DND-41 (cell line): Measurements from ENCODE around the gene ARIH2.

Source experiments
- ATAC-seq: fragments of 200-7000 bp; cut with Tn5 transposase; 3 replicates; pipeline ENCODE4 v1.9.1; 2021; ENCODE audit warnings: low read depth; ENCODE audit not compliant: insufficient read depth
- DNase-seq: peaks from one replicate; pipeline ENCODE4 v3.0.0-alpha.2; 2020
- H2AFZ ChIP-seq: 2 replicates; pipeline ENCODE4 v1.6.0; 2012; ENCODE audit warnings: low read depth, low read length
- H3K27ac ChIP-seq: 2 replicates; pipeline ENCODE4 v1.5.1; 2012; ENCODE audit warnings: low read length, inconsistent platforms
- H3K27me3 ChIP-seq: fragments of 200-600 bp; sonication (generic); 2 replicates; pipeline ENCODE4 v1.6.0; 2012; ENCODE audit warnings: low read length, mild to moderate bottlenecking, inconsistent platforms; ENCODE audit not compliant: insufficient read depth, poor library complexity
- H3K36me3 ChIP-seq: 2 replicates; pipeline ENCODE4 v1.5.1; 2012; ENCODE audit warnings: low read length, inconsistent platforms; ENCODE audit not compliant: insufficient read depth
- H3K4me1 ChIP-seq: 2 replicates; pipeline ENCODE4 v1.5.1; 2012; ENCODE audit warnings: mild to moderate bottlenecking, low read length; ENCODE audit not compliant: insufficient read depth
- H3K4me2 ChIP-seq: 2 replicates; pipeline ENCODE4 v1.6.0; 2012; ENCODE audit warnings: mild to moderate bottlenecking, moderate library complexity, low read length, inconsistent platforms; ENCODE audit not compliant: insufficient read depth
- H3K4me3 ChIP-seq, 2 experiments: fragments of 200-600 bp in 1 of 2; shearing (Covaris generic) in 1 of 2; 2 replicates each; pipeline ENCODE4 v1.5.1; 2012 to 2016; ENCODE audit warnings: inconsistent platforms in 2 of 2, low read length in 2 of 2, mild to moderate bottlenecking in 2 of 2, low read depth in 1 of 2, moderate library complexity in 1 of 2
- H3K79me2 ChIP-seq: 2 replicates; pipeline ENCODE4 v1.6.0; 2012; ENCODE audit warnings: low read length, inconsistent platforms; ENCODE audit not compliant: insufficient read depth
- H3K9ac ChIP-seq: 2 replicates; pipeline ENCODE4 v1.6.0; 2012; ENCODE audit warnings: low read depth, mild to moderate bottlenecking, inconsistent platforms, low read length, moderate library complexity
- H3K9me3 ChIP-seq: 2 replicates; pipeline ENCODE4 v1.5.1; 2012; ENCODE audit warnings: low read length, moderate library complexity, mild to moderate bottlenecking, inconsistent platforms; ENCODE audit not compliant: insufficient read depth, severe bottlenecking
- H4K20me1 ChIP-seq: 2 replicates; pipeline ENCODE4 v1.6.0; 2012; ENCODE audit warnings: low read length; ENCODE audit not compliant: insufficient read depth
- CTCF ChIP-seq: IDR thresholded peaks from 2 replicates; pipeline ENCODE4 v1.5.1; 2012; ENCODE audit warnings: borderline replicate concordance, low read length, moderate library complexity, mild to moderate bottlenecking; ENCODE audit not compliant: poor library complexity, severe bottlenecking; ENCODE audit errors: extremely low read depth
- EZH2 ChIP-seq: IDR thresholded peaks from 3 replicates; pipeline ENCODE4 v1.6.1; 2012; ENCODE audit warnings: borderline replicate concordance, low read depth, mild to moderate bottlenecking, moderate library complexity, low read length, inconsistent platforms; ENCODE audit not compliant: severe bottlenecking

The ARIH2 gene

GRCh38 chr3:48979451-48979850 lies 60.8 kb downstream of the ARIH2 start:
- no peak overlapping the region for H3K9ac ChIP-seq
- ATAC-seq: no peak

DNA sequence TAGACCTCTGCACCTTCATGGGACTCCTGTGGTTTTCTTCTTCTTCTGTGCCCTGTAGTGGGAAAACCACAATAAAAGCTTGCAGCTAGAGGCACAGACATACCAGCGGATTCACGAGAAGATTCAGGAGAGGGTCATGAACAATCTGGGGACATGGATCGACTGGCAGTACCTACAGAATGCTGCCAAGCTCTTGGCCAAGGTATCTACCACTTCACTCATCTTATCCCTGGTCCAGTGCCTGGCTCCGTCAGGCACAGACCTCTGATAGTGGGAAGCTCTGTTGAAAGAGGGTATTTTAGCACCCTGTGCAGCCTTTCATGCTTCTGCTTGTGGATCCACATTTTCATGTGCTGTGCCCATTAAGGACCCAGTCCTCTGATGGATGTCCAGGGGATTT lies 61.7 kb downstream of the ARIH2 start:
- Histone ChIP-seq H3K36me3 (peaks cover 83% of the 10 kb centered on the region), H3K27ac (no peak overlapping the region), H4K20me1 (0 out of 2 replicates have a peak, but pooled peaks cover 2% of the 10 kb centered on the region), H3K4me1 (no peaks in the 10 kb centered on the region), H3K4me2 (no peak overlapping the region), H3K79me2 (no peaks in the 10 kb centered on the region), H3K9ac (no peak overlapping the region), H2AFZ (no peak overlapping the region), H3K9me3 (no peaks in the 10 kb centered on the region), H3K4me3 (no peak overlapping the region), H3K27me3 (no peaks in the 10 kb centered on the region)
- no peak for TF ChIP-seq CTCF
- TF ChIP-seq EZH2: no peak
- ATAC-seq (no peak), DNase-seq (no peak)

More at GRCh38 chr3:48979451-48979850, 60.8 kb downstream of the ARIH2 start:
- Histone ChIP-seq H3K4me3 (no peak overlapping the region), H3K9me3 (no peaks in the 10 kb centered on the region), H4K20me1 (0 out of 2 replicates have a peak, but pooled peaks cover 2% of the 10 kb centered on the region), H3K4me2 (no peak overlapping the region), H2AFZ (no peak overlapping the region), H3K79me2 (no peaks in the 10 kb centered on the region), H3K27ac (no peak overlapping the region), H3K27me3 (no peaks in the 10 kb centered on the region), H3K4me1 (no peaks in the 10 kb centered on the region), H3K36me3 (peaks cover 85% of the 10 kb centered on the region)
- no peak for DNase-seq
- no peak for TF ChIP-seq EZH2
- TF ChIP-seq CTCF: no peak

DNA sequence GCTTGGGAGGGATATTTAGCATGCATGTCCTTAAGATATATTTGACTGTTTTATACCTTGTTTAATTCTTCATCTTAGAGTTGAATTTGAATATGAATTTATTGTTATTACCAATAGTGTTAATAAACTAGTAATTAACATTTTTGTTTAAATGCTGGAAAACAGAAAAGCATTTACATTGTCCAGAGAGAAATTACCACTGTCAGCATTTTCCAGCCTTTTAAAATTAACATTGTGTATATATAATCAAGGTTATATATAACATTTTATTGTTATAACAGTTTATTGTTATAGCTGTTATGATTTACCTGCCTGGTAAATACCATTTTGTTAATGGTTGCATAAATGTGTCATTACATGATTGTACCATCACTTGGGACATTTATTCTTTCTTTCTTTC lies 63.4 kb downstream of the ARIH2 start:
- Histone ChIP-seq H3K27ac (no peak overlapping the region), H4K20me1 (0 out of 2 replicates have a peak, but pooled peaks cover 2% of the 10 kb centered on the region), H3K36me3 (peaks cover 68% of the 10 kb centered on the region), H3K4me1 (no peaks in the 10 kb centered on the region), H3K4me3 (no peak overlapping the region), H3K4me2 (no peak overlapping the region), H3K9me3 (no peaks in the 10 kb centered on the region), H3K9ac (no peak overlapping the region), H3K79me2 (no peaks in the 10 kb centered on the region), H3K27me3 (no peaks in the 10 kb centered on the region), H2AFZ (no peak overlapping the region)
- DNase-seq: no peak
- TF ChIP-seq EZH2: no peak
- no peak for TF ChIP-seq CTCF
- ATAC-seq: no peak

DNA sequence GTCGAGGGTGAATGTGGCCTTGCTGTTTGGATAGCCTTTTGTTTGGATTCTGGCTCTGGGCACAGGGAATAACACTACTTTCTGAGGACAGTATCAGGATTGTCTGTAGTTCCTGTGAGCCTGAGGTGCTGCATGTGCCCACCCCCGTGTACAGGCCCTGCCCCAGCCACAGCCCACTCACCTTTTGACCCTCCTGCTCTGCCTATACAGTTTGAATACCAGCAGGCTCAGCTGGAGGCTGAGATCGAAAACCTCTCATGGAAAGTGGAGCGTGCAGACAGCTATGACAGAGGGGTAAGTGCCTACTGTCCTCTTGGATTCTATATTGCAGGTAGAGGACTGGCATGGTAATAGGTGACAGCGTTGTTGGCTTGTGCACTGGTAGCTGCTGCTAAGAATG lies 64.0 kb downstream of the ARIH2 start:
- no peak overlapping the region for H2AFZ ChIP-seq
- no peak overlapping the region for H3K4me2 ChIP-seq
- peaks cover 62% of the 10 kb centered on the region for H3K36me3 ChIP-seq
- no peak overlapping the region for H3K4me3 ChIP-seq
- H3K79me2 ChIP-seq: no peaks in the 10 kb centered on the region
- H3K27ac ChIP-seq: no peak overlapping the region
- no peak for ATAC-seq
- H3K4me1 ChIP-seq: no peaks in the 10 kb centered on the region
- no peaks in the 10 kb centered on the region for H3K9me3 ChIP-seq
- no peaks in the 10 kb centered on the region for H3K27me3 ChIP-seq
- 0 out of 2 replicates have a peak, but pooled peaks cover 2% of the 10 kb centered on the region for H4K20me1 ChIP-seq
- no peak for DNase-seq
- TF ChIP-seq CTCF: no peak
- no peak overlapping the region for H3K9ac ChIP-seq
